HG02852 (cell line): ENCODE results near the gene ABITRAM.
"Not testable (repeated sequence)": the region's sequence is repeated elsewhere in the genome, so short reads cannot be mapped to it uniquely, and the experiment has no call there.

Experiments used
- ATAC-seq: cut with Tn5 transposase; IDR thresholded peaks from one replicate; pipeline ENCODE4 v1.9.1; 2021; ENCODE audit warnings: mild to moderate bottlenecking, moderate library complexity; ENCODE audit not compliant: unreplicated experiment

Gene ABITRAM, protein sequence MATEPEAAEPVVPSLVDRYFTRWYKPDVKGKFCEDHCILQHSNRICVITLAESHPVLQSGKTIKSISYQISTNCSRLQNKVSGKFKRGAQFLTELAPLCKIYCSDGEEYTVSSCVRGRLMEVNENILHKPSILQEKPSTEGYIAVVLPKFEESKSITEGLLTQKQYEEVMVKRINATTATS

DNA sequence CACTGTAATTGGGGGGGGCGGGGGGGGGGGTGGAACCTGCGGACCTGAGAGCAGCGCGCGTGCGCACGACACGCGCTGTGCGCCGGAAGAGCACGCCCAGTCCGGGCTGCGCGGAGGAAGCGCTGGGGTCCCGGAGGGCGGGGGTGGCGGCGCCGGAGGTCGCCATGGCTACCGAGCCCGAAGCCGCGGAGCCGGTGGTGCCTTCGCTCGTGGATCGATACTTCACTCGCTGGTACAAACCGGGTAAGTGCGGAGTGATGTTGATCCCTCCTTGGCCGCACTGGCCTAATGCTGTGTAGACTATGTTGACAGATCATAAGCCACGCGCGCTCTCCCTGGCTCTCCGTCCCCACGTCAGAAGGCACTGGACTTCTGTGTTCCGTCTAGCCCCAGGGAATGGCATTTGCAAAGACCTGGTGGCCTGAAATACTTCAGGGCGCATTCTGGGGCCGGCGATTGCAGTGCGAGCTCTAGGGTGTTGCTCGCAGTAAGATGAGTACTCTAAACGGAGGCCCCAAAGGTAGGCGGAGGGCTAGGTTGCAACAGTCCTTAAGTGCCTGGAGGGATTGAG lies at the start of gene ABITRAM:
ABITRAM (plus strand) TSS at position 78 of the 571 bp plus-strand sequence; CDS start at position 165, 87 bp downstream.
- peak; percentile 85 for ATAC-seq

DNA sequence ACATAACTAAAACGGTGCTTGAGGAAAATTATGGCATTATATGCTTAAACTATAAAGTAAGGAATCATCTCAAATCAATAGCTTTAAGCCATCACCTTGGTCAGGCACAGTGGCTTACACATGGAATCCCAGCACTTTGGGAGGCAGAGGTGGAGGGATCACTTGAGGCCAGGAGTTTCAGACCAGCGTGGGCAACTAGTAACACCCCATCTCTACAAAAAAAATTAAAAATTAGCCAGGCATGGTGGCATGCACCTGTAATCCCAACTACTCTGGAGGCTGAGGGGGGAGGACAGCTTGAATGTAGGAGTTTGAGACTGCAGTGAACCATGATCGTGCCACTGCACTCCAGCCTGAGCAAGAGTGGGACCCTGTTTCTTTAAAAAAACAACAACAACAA lies 49.5 kb upstream of the ABITRAM start:
- ATAC-seq = no peak

DNA sequence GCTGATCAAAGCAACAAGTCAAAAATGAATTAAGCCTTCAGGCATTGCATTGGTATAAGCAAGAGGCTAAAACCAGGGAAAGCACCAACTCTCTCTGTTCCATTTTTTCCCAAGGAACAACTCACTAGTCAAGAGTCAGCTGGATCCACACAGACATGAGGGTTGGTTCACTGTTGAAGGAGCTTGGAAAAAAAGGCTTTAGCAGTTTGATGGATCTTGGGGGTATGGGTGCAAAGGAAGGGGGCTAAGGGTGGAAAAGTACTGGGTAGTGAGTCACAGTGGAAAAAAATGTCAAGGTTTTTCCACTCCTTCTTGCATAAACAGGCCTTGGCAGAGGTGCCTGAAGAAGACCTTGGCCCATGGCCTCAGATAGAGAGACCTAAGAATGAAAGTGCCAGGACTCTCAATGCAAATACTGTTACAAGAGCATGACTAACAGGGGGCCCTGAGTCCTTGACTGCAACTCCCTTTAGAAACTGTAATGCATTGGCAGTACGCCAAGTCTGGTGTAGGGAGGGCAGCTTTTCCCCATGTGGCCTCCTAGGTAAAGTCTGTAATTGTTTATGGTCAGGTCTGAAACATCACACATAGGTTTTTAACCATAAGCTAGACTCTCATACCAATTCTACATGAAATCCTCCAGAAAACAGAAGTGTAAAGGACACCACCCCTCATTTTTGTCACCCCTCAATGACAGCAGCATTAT lies 48.4 kb upstream of the ABITRAM start:
- peak; percentile 99 for ATAC-seq

DNA sequence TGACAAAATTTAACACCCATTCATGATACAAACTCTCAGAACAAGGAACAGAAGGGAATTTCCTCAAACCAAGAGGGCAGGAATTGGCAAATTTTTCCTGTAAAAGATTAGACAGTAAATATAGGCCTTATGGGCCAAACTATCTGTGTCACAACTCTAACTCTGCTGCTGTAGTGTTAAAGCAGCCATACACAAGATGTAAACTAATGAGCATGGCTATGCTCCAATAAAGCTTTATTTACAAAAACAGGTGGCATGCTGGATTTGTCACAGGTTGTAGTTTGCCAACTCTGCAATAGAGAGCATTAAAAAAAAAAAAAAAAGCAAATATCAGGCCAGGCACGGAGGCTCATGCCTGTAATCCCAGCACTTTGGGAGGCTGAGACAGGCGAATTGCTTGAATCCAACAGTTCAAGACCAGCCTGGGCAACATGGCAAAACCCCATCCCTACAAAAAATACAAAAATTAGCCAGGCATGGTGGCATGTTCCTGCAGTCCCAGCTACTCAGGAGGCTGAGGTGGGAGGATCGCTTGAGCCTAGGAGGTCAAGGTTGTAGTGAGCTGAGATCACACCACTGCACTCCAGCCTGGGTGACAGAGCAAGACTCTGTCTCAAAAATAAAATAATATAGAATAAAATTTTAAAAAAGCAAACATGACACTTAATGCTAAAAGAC lies 47.5 kb upstream of the ABITRAM start:
- ATAC-seq = not testable (repeated sequence)

DNA sequence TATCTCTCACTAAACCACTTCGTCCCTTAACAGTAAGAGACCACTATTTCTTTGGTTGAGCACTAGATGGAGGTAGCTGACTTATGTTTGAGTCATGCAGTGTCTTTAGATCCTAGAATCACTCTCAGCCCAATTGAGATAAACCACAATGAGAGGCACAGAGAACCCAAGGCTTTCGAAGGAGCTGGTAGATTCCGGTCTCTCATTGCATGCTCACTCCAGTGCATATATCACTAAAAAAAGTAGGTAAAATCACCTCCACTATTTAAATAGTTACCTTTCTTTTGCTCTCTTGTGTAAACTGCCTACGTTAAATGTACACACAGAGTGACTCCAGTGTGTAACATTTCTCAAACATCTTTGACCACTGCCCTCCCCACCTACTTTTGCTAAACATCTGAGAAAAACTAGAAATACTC lies 44.5 kb upstream of the ABITRAM start:
- ATAC-seq = no peak

DNA sequence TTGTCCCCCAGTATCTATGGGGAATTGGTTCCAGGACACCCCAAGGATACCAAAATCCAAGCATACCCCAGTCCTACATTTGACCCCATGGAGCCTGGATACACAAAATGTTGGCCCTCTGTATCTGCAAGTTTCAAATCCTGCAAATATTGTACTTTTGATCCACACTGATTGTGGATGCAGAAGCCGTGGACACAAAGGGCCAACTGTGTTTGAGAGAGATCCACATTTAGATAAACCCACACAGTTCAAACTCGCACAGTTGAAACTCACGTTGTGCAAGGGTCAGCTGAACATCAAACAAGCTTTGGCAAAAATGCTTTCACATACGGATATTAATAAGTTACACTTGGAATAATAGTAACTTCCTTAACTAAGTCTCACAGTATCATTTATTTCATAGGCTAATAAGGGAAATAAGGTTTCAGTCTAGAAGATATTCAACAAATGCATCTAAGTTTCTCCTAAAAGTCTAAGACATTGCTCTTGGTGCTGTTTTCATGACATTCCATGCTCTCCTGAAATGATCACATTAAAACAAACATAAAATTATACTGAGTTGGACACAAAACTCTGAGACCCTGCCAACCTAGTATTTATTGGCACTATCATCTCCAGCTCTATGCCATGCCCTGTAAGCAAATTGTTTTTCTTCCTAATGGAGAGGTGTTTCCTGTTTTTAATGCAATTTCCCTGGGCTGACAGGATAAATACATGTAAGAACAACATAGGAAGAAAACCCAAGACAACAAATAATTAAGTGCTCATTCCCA lies 39.8 kb upstream of the ABITRAM start:
- ATAC-seq = no peak

- no peak for ATAC-seq
Observed at GRCh38 chr9:108897324-108898096, 36.7 kb upstream of the ABITRAM start.

- ATAC-seq = not testable (repeated sequence)
Observed at GRCh38 chr9:108899023-108899695, 35.0 kb upstream of the ABITRAM start.

- ATAC-seq = no peak
Observed at GRCh38 chr9:108900176-108900575, 34.0 kb upstream of the ABITRAM start.

DNA sequence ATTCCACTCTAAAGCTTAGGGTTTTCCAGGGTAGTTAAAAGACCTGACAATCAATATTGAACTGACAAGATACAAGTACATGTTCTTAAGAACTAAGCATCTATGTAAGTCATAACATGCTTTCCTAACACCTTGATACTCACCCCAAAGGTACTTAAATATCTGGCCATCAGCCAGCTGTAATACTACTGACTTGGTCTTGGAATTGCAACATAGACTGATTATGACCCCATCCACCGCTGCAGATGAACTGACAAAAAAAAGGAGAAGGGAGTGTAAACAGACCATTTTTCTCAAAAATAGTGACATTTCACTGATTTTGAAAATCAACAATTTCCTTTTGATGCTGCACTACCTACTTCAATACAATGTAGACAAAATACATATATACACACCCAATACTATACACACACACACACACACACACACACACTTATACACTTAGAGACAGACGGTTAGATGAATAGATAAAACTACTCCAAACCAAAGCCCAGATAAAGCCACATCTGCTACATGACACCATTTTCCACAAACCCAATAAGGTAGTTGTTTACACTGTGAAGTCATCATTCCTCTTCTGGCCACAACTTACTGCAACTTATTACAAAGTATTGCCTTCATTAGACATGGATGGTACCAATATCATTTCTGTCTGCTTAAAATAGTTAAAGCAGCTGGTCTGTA lies 30.6 kb upstream of the ABITRAM start:
- no peak for ATAC-seq

DNA sequence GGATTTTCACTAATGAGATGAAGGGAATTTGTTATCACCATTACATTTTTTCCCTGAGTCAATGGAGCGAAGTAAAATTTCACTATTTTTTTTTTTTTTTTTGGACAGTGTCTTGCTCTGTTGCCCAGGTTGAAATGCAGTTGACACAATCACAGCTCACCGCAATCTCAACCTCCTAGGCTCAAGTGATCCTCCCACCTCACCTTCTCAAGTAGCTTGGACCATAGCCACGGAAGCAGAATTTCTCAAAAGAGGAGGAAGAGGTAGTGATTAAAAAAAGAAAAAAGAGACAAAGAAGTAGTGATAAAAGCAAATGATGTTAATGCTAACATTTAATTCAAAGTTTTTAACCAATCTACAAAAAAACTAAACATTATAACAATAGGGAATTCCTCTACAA lies 30.0 kb upstream of the ABITRAM start:
- no peak for ATAC-seq

DNA sequence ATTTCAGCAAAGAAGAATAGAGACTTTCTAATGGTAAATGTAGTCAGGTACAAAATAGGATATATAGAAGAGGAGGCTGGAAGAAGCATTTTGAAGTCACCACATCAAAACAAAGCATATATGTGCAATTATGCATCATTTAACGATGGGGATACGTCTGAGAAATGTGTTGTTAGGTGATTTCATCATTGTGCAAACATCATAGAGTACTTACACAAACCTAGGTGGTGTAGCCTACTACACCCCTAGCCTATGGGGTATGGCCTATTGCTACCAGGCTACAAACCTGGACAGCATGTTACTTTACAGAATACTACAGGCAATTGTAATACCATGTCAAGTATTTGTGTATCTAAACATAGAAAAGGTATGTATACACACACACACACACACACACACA lies 28.7 kb upstream of the ABITRAM start:
- no peak for ATAC-seq

DNA sequence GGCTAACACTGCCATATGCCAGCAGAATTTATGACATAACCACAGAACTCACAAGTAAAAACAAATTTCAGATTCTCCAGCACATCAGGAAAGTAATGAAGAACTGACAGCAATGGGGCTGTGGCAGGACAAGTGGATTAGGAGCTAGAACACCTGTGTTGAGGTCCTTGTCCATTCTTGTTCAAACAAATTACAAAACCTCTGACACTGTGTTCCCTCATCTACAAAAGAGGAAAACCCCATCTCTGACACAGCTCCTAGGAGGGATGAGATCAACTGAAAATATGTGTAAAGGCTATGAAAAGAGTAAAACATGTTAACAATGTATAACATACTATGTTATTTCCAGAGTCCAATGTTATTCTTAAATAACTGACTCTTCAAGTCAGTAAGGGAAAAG lies 23.8 kb upstream of the ABITRAM start:
- ATAC-seq = no peak

GRCh38 chr9:108910914-108911313 lies 23.3 kb upstream of the ABITRAM start:
- no peak for ATAC-seq

DNA sequence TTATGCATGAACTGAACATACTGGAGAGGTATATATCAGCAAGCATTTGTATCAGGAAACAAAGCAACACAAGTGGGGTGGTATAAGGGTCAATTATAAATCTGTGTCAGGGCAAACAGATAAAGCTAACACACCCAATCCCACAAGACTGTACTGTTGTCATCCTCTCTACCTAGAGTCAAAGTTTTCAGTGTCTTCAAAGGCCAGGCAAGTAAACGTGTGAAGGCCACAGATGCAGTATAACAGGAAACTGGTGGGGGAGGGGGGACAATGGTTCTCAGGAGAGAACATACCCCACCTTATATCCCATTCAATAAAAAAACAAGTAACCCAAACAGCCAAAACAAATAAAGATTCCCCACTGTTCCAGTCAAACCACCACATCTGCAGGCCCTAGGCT lies 22.4 kb upstream of the ABITRAM start:
- ATAC-seq = no peak

DNA sequence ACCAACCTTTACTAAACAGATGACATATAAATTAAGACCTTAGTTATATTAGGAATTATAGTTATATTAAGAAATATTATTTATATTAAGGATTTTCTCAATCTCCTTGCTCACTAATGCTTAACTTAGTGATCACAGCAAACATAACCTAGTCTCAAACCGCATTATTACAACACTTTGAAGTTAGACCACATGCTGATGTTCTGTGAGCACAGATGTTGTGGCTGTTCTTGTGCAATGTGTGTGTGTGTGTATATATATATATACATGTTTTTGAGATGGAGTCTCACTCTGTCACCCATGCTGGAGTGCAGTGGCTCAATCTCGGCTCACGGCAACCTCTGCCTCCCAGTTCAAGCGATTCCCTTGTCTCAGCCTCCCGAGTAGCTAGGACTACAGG lies 20.8 kb upstream of the ABITRAM start:
- no peak for ATAC-seq

- ATAC-seq = no peak
Observed at GRCh38 chr9:108919517-108919916, 14.7 kb upstream of the ABITRAM start.

DNA sequence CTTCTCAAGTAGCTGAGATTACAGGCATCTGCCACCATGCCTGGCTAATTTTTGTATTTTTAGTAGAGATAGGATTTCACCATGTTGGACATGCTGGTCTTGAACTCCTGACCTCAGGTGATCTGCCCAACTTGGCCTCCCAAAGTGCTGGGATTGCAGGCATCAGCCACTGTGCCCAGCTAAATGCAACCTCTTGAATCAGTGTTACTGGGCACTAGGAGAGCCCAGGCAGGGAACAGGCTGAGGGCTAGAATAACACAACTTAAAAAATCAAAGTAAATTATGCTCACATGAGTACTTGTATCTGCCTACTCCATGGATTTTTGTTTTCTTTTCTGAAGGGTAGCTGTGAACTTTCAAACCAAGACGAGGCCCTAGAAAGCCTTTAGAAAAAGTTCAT lies 13.8 kb upstream of the ABITRAM start:
- ATAC-seq = not testable (repeated sequence)

GRCh38 chr9:108921200-108921599 lies 13.0 kb upstream of the ABITRAM start:
- ATAC-seq = no peak
